Gastrocnemius medialis (tissue), 4 donors: ENCODE data around the gene ENAH. TPM values are rescaled to one million over a fixed set of nuclear protein-coding genes. Genes with fewer than 3 reads are reported as not detected.

Experiments
- ATAC-seq, 2 donors: fragments of 150-250 bp; one replicate each; pipeline ENCODE4 v1.9.1; 2016
- DNase-seq, 2 donors: peaks; one replicate each; pipeline ENCODE4 v3.0.0-alpha.2; 2019
- H3K27ac ChIP-seq, 4 donors: fragments of 200-600 bp; sonication (generic); 1 replicate in 1 of 4; 2 replicates in 3 of 4; pipeline ENCODE4 v1.5.1; 2016 to 2018; ENCODE audit warnings: mild to moderate bottlenecking in 2 of 4, moderate library complexity in 1 of 4
- H3K27me3 ChIP-seq, 3 donors: fragments of 200-600 bp; sonication (generic) in 2 of 3; 1 replicate in 1 of 3; 2 replicates in 2 of 3; pipeline versions ENCODE4 v1.5.1 to v1.6.0; 2016 to 2019; ENCODE audit warnings: mild to moderate bottlenecking in 1 of 3, moderate library complexity in 1 of 3
- H3K36me3 ChIP-seq, 2 donors: fragments of 200-600 bp; sonication (generic) in 1 of 2; one replicate each; pipeline ENCODE4 v1.5.1; 2017 to 2018
- H3K4me1 ChIP-seq, 2 donors: fragments of 200-600 bp; sonication (generic) in 1 of 2; one replicate each; pipeline ENCODE4 v1.5.1; 2016 to 2017; ENCODE audit warnings: mild to moderate bottlenecking in 2 of 2
- H3K4me3 ChIP-seq, 4 donors: fragments of 200-600 bp; sonication (generic) in 3 of 4; 1 replicate in 1 of 4; 2 replicates in 3 of 4; pipeline ENCODE4 v1.5.1; 2016 to 2019; ENCODE audit warnings: mild to moderate bottlenecking in 2 of 4
- H3K9me3 ChIP-seq, 3 donors: fragments of 200-600 bp; sonication (generic) in 2 of 3; 1 replicate in 1 of 3; 2 replicates in 2 of 3; pipeline ENCODE4 v1.5.1; 2016 to 2019
- CTCF ChIP-seq, 5 experiments: fragments of 450-650 bp in 3 of 5; fragments of 200-600 bp in 2 of 5; sonication (generic) in 2 of 5; IDR thresholded peaks in 4 of 5; conservative IDR thresholded peaks in 1 of 5; 1 replicate in 4 of 5; 2 replicates in 1 of 5; pipeline ENCODE4 v1.5.1; 2016 to 2019; ENCODE audit warnings: antibody characterized with exemption in 5 of 5, mild to moderate bottlenecking in 3 of 5, moderate library complexity in 3 of 5
- POLR2A ChIP-seq, 2 donors: fragments of 450-650 bp; IDR thresholded peaks; one replicate each; pipeline ENCODE4 v1.6.1; 2017; ENCODE audit warnings: antibody characterized with exemption in 2 of 2, mild to moderate bottlenecking in 2 of 2, moderate library complexity in 2 of 2
- in situ Hi-C, 4 donors: fragments of 200-750 bp; cut with MboI; loops; one replicate each; pipeline versions ENCODE4 v1.15.0 to v1.8.0; 2017; ENCODE audit warnings: low sequenced_read_pairs in 4 of 4
- intact Hi-C: fragments of 100-400 bp; cut with DNase I; formaldehyde crosslinking; loops from one replicate; pipeline ENCODE4 v1.15.1; 2023; ENCODE audit warnings: low total_unique reads
- total RNA-seq, 4 donors: library from RNA; depleted of rRNA; stranded (reverse); fragments of >200 nt; gene quantifications; one replicate each; pipeline versions ENCODE4 v1.1.0 to v1.2.3, GENCODE V29; 2016

The ENAH gene
- total RNA-seq, 4 donors from 2014 or later = 56.1 to 112 (median 62.2) TPM

- no peak for ATAC-seq
- in situ Hi-C loops (no loop called here), intact Hi-C loops (no loop called here)
- H3K4me1 ChIP-seq = peaks cover 19 to 34% of the 10 kb centered on the region in 2 donors
- peak overlapping the region; percentile 32 to 80 (median 73) for H3K27ac ChIP-seq
- H3K36me3 ChIP-seq = no peaks in the 10 kb centered on the region
- no peak for DNase-seq
- H3K9me3 ChIP-seq = no peaks in the 10 kb centered on the region
- TF ChIP-seq CTCF (IDR thresholded peaks at IDR 0.05 in 4 of 5, conservative IDR thresholded peaks at IDR 0.05 in 1 of 5) (no peak), POLR2A (IDR thresholded peaks at IDR 0.05) (no peak)
- H3K4me3 ChIP-seq = no peak overlapping the region
- H3K27me3 ChIP-seq = peaks cover 4 to 7% (median 7%) of the 10 kb centered on the region in 3 donors
Measured at GRCh38 chr1:225446595-225446960, 206.3 kb downstream of the ENAH start.

- DNase-seq (no peak), ATAC-seq (peak in 1 of 2 donors; percentile 20)
- intact Hi-C loops = no loop called here
- Histone ChIP-seq H3K27ac (peak overlapping the region; percentile 32 to 80 (median 73)), H3K4me3 (no peak overlapping the region), H3K27me3 (peaks cover 4 to 7% (median 7%) of the 10 kb centered on the region in 3 donors), H3K9me3 (no peaks in the 10 kb centered on the region), H3K36me3 (no peaks in the 10 kb centered on the region), H3K4me1 (peaks cover 19 to 32% of the 10 kb centered on the region in 2 donors)
- in situ Hi-C loops = no loop called here
- TF ChIP-seq CTCF (IDR thresholded peaks at IDR 0.05 in 4 of 5, conservative IDR thresholded peaks at IDR 0.05 in 1 of 5) = no peak
- TF ChIP-seq POLR2A (IDR thresholded peaks at IDR 0.05) = peak in 1 of 2 donors; percentile 26
Measured at GRCh38 chr1:225445639-225446594, 207.0 kb downstream of the ENAH start.

- Histone ChIP-seq H3K9me3 (no peaks in the 10 kb centered on the region), H3K27me3 (no peaks in the 10 kb centered on the region), H3K27ac (peak overlapping the region in 2 of 4 donors; percentile 0), H3K4me1 (peaks cover 9 to 23% of the 10 kb centered on the region in 2 donors), H3K4me3 (no peak overlapping the region), H3K36me3 (no peaks in the 10 kb centered on the region)
- intact Hi-C loops = no loop called here
- DNase-seq = no peak
- ATAC-seq = no peak
- TF ChIP-seq CTCF (IDR thresholded peaks at IDR 0.05 in 4 of 5, conservative IDR thresholded peaks at IDR 0.05 in 1 of 5) (no peak), POLR2A (IDR thresholded peaks at IDR 0.05) (no peak)
- in situ Hi-C loops = no loop called here
Measured at GRCh38 chr1:225442123-225442505, 210.8 kb downstream of the ENAH start.

GRCh38 chr1:225441314-225442122, 211.4 kb downstream of the ENAH start:
- Histone ChIP-seq H3K27ac (peak overlapping the region in 1 of 4 donors; percentile 6), H3K4me1 (peaks cover 4 to 17% of the 10 kb centered on the region in 2 donors), H3K9me3 (no peaks in the 10 kb centered on the region), H3K36me3 (no peaks in the 10 kb centered on the region), H3K4me3 (no peak overlapping the region), H3K27me3 (no peaks in the 10 kb centered on the region)
- ATAC-seq (no peak), DNase-seq (no peak)
- in situ Hi-C loops (no loop called here), intact Hi-C loops (no loop called here)
- no peak for TF ChIP-seq POLR2A (IDR thresholded peaks at IDR 0.05)
- no peak for TF ChIP-seq CTCF (IDR thresholded peaks at IDR 0.05 in 4 of 5, conservative IDR thresholded peaks at IDR 0.05 in 1 of 5)
